AG04450 (cell line): Measurements from ENCODE around the gene REM1. TPM values are rescaled to one million over a fixed set of nuclear protein-coding genes. Genes with fewer than 3 reads are reported as not detected.
"Not testable (repeated sequence)": the region's sequence is repeated elsewhere in the genome, so short reads cannot be mapped to it uniquely, and the experiment has no call there.

Source experiments
- CTCF ChIA-PET: fragments of 300-600, 350-600 bp; formaldehyde crosslinking; extraction: SDS; loops from one replicate; lab custom pipeline; 2022; ENCODE audit warnings: antibody characterized with exemption, inconsistent platforms; lab: Charles Lee
- POLR2A ChIA-PET: fragments of 350-600 bp; formaldehyde crosslinking; extraction: SDS; loops from one replicate; lab custom pipeline; 2021; ENCODE audit warnings: antibody characterized with exemption, inconsistent platforms; lab: Yijun Ruan, JAX
- DNase-seq: peaks from one replicate; pipeline ENCODE4 v3.0.0-alpha.2; 2011; ENCODE audit warnings: low read depth, low spot score
- H3K27ac ChIP-seq: one replicate; pipeline ENCODE4 v1.5.1; 2012; ENCODE audit warnings: low read depth, low read length, control low read depth
- H3K27me3 ChIP-seq: one replicate; pipeline ENCODE4 v1.6.0; 2012; ENCODE audit warnings: low read length; ENCODE audit not compliant: control insufficient read depth, insufficient read depth
- H3K4me3 ChIP-seq: 2 replicates; pipeline ENCODE4 v1.5.1; 2011; ENCODE audit warnings: mild to moderate bottlenecking, low read depth, low read length, control low read depth
- H3K9me3 ChIP-seq: 2 replicates; pipeline ENCODE4 v1.5.1; 2012; ENCODE audit warnings: low read length; ENCODE audit not compliant: control insufficient read depth, insufficient read depth
- CTCF ChIP-seq: IDR thresholded peaks from 2 replicates; pipeline ENCODE4 v1.5.1; 2011; ENCODE audit warnings: low read depth, low read length, control low read depth, inconsistent platforms
- polyA plus RNA-seq: library from polyadenylated mRNA; depleted of rRNA; stranded (reverse); fragments of >200 nt; gene quantifications from 2 replicates; pipeline ENCODE4 v1.2.3, GENCODE V29; 2011

Gene REM1
- polyA plus RNA-seq, 1 experiment: not detected

- POLR2A ChIA-PET, H3K27me3 ChIP-seq, H3K27ac ChIP-seq, H3K9me3 ChIP-seq, H3K4me3 ChIP-seq: not testable (repeated sequence)
- CTCF ChIA-PET: interaction anchor here (0.6 to 5.9 kb wide), 29 partner anchors 8 to 208 kb away, joined by 3 to 210 read pairs (median 6); partner anchors contain the start of genes DEFB123, DEFB124, HM13 and REM1
- DNase-seq: peak; percentile 42
- TF ChIP-seq CTCF: peak; percentile 87
Observed at GRCh38 chr20:31502884-31503673, 28.0 kb downstream of the REM1 start.

GRCh38 chr20:31505903-31506302, 30.8 kb downstream of the REM1 start:
- H3K4me3 ChIP-seq: no peak overlapping the region
- peaks cover 9% of the 10 kb centered on the region for H3K27me3 ChIP-seq
- H3K27ac ChIP-seq: no peak overlapping the region
- ChIA-PET CTCF (interaction anchor here (3.3 kb wide), 1 partner anchor 46 kb away, joined by 21 read pairs; no protein-coding TSS in a partner anchor), POLR2A (interaction anchor here (0.7 kb wide), 1 partner anchor 20 kb away, joined by 11 read pairs; no protein-coding TSS in a partner anchor)
- no peak for TF ChIP-seq CTCF
- no peak for DNase-seq
- no peaks in the 10 kb centered on the region; the same call in 1 of the 2 replicates for H3K9me3 ChIP-seq

DNA sequence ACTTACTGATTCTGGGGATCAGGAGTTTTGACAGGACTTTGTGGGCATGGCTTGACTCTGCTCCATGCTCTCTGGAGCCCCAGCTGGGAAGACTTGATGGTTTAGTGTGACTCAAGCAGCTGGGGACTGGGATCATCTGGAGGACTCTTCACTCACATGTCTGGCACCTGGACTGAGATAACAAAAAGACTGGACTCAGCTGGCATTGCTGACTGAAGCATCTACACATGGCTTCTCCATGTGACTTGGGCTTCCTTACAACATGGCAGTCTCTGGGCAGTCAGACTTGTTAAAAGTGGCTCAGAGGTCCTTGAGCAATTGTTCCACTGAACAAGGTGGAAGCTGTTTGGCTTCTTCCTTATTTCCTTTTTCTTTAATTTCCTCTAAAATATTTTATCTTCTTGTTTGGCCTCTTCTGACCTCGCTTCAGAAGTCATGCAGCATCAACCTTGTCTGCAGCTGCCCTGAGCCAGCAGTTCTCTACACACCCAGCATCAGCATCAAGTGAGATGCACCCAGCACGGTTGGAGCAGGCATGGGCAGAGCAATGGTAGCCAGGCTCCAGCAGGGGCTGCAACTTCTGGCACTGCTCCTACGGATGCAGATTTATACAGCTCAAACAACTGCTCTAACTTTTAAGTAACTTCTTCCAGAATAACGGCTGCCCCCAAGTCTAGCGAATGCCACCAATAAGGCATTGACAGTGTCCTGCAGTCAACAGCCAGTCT, 33.6 kb downstream of the REM1 start:
- ChIA-PET POLR2A (no interaction called here), CTCF (interaction anchor here (3.3 kb wide), 1 partner anchor 49 kb away, joined by 21 read pairs; no protein-coding TSS in a partner anchor)

GRCh38 chr20:31514154-31515071, 39.3 kb downstream of the REM1 start, which contains the start of gene HM13:
Gene HM13 (plus strand): TSS chr20:31514442. CDS start chr20:31514552, 110 bp downstream.
- POLR2A ChIA-PET: interaction anchor here (0.6 to 0.7 kb wide), 3 partner anchors 57 to 971 kb away, joined by 3 read pairs; no protein-coding TSS in a partner anchor
- peaks cover 2% of the 10 kb centered on the region; the same call in 1 of the 2 replicates for H3K9me3 ChIP-seq

More for the DNA sequence above, 33.6 kb downstream of the REM1 start:
- TF ChIP-seq CTCF: no peak; the same call in 1 of the 2 replicates
- DNase-seq: no peak
- Histone ChIP-seq H3K4me3 (no peak overlapping the region), H3K9me3 (no peaks in the 10 kb centered on the region; the same call in 1 of the 2 replicates), H3K27ac (no peak overlapping the region), H3K27me3 (peaks cover 10% of the 10 kb centered on the region)

More at GRCh38 chr20:31514154-31515071, 39.3 kb downstream of the REM1 start, which contains the start of gene HM13:
- CTCF ChIA-PET: interaction anchor here (0.5 to 3.0 kb wide), 17 partner anchors 8 to 216 kb away, joined by 3 to 10 read pairs (median 4); no protein-coding TSS in a partner anchor
- Histone ChIP-seq H3K4me3 (peak within 1 kb of the TSS; percentile 99), H3K27me3 (peaks cover 2% of the 10 kb centered on the region), H3K27ac (peak within 1 kb of the TSS; percentile 75)
- TF ChIP-seq CTCF: peak; percentile 79
- DNase-seq: peak; percentile 86
